CD14-positive monocyte (primary cell): ENCODE data around the gene EAF2. TPM values are rescaled to one million over a fixed set of nuclear protein-coding genes. Genes with fewer than 3 reads are reported as not detected.
A peak's percentile ranks its signal among the peaks of the same experiment; 100 is the strongest.
"Not testable (repeated sequence)": the region's sequence is repeated elsewhere in the genome, so short reads cannot be mapped to it uniquely, and the experiment has no call there.

Experiments used
- DNase-seq, 3 donors: peaks; one replicate each; pipeline ENCODE4 v3.0.0-alpha.2; 2011 to 2022
- H2AFZ ChIP-seq: 2 replicates; pipeline ENCODE4 v1.6.0; 2012; ENCODE audit warnings: mild to moderate bottlenecking, low read depth, low read length, inconsistent platforms; ENCODE audit not compliant: insufficient read depth, poor library complexity, severe bottlenecking
- H3K27ac ChIP-seq, 2 donors: 1 replicate in 1 of 2; 2 replicates in 1 of 2; pipeline ENCODE4 v1.5.1; 2012 to 2013; ENCODE audit warnings: low read length in 2 of 2, control low read depth in 1 of 2, inconsistent platforms in 1 of 2, low read depth in 1 of 2, mild to moderate bottlenecking in 1 of 2
- H3K27me3 ChIP-seq, 2 donors: one replicate each; pipeline versions ENCODE4 v1.6.0 to v1.6.1; 2011 to 2013; ENCODE audit warnings: low read length in 2 of 2; ENCODE audit not compliant: control insufficient read depth in 2 of 2, insufficient read depth in 2 of 2
- H3K36me3 ChIP-seq, 2 donors: replicated peaks in 1 of 2; 1 replicate in 1 of 2; 2 replicates in 1 of 2; pipeline versions ENCODE4 v1.5.1 to v1.6.1; 2012 to 2013; ENCODE audit warnings: low read length in 2 of 2, control low read depth in 1 of 2, inconsistent platforms in 1 of 2, mild to moderate bottlenecking in 1 of 2; ENCODE audit not compliant: insufficient read depth in 2 of 2, control insufficient read depth in 1 of 2
- H3K4me1 ChIP-seq, 2 donors: 1 replicate in 1 of 2; 2 replicates in 1 of 2; pipeline versions ENCODE4 v1.5.1 to v1.6.1; 2012 to 2013; ENCODE audit warnings: low read length in 2 of 2, control low read depth in 1 of 2, inconsistent platforms in 1 of 2, mild to moderate bottlenecking in 1 of 2, moderate library complexity in 1 of 2; ENCODE audit not compliant: insufficient read depth in 2 of 2, control insufficient read depth in 1 of 2
- H3K4me2 ChIP-seq: replicated peaks from 2 replicates; pipeline ENCODE3; 2012; ENCODE audit warnings: low read length, moderate library complexity, mild to moderate bottlenecking; ENCODE audit not compliant: poor library complexity, severe bottlenecking; ENCODE audit errors: extremely low read depth
- H3K4me3 ChIP-seq, 3 experiments: fragments of 200-600 bp in 1 of 3; sonication (generic) in 1 of 3; replicated peaks in 1 of 3; 1 replicate in 2 of 3; 2 replicates in 1 of 3; pipeline ENCODE4 v1.5.1; 2011 to 2013; ENCODE audit warnings: low read length in 3 of 3, mild to moderate bottlenecking in 3 of 3, control low read depth in 2 of 3, low read depth in 2 of 3, inconsistent platforms in 1 of 3, moderate library complexity in 1 of 3
- H3K79me2 ChIP-seq: 2 replicates; pipeline ENCODE4 v1.6.0; 2012; ENCODE audit warnings: mild to moderate bottlenecking, control low read depth, inconsistent platforms, low read length, moderate library complexity; ENCODE audit not compliant: insufficient read depth
- H3K9ac ChIP-seq: 2 replicates; pipeline ENCODE4 v1.6.0; 2017; ENCODE audit warnings: low read length, mild to moderate bottlenecking; ENCODE audit not compliant: insufficient read depth, poor library complexity, severe bottlenecking
- H3K9me3 ChIP-seq, 2 donors: replicated peaks in 1 of 2; 1 replicate in 1 of 2; 2 replicates in 1 of 2; pipeline versions ENCODE4 v1.5.1 to v1.6.1; 2012 to 2013; ENCODE audit warnings: low read length in 2 of 2, control low read depth in 1 of 2; ENCODE audit not compliant: control insufficient read depth in 1 of 2, insufficient read depth in 1 of 2
- H4K20me1 ChIP-seq: 2 replicates; pipeline ENCODE4 v1.6.0; 2012; ENCODE audit warnings: mild to moderate bottlenecking, low read length, control low read depth, moderate library complexity; ENCODE audit not compliant: insufficient read depth
- H3K27ac Mint-ChIP-seq, 7 donors: one replicate each; pipeline ENCODE4 v1.8.0; 2020; ENCODE audit warnings: mild to moderate bottlenecking in 7 of 7, mixed read lengths in 7 of 7, moderate library complexity in 6 of 7, inconsistent platforms in 2 of 7
- H3K27me3 Mint-ChIP-seq, 3 donors: one replicate each; pipeline ENCODE4 v1.8.0; 2021 to 2022; ENCODE audit warnings: low read depth in 3 of 3, mild to moderate bottlenecking in 3 of 3, mixed read lengths in 3 of 3, moderate library complexity in 3 of 3, inconsistent platforms in 1 of 3
- H3K36me3 Mint-ChIP-seq, 2 donors: one replicate each; pipeline ENCODE4 v1.8.0; 2020; ENCODE audit warnings: mixed read lengths in 2 of 2, inconsistent platforms in 1 of 2, mild to moderate bottlenecking in 1 of 2
- H3K4me1 Mint-ChIP-seq: one replicate; pipeline ENCODE4 v1.8.0; 2020; ENCODE audit warnings: mild to moderate bottlenecking, mixed read lengths
- H3K4me3 Mint-ChIP-seq, 2 donors: one replicate each; pipeline ENCODE4 v1.8.0; 2020; ENCODE audit warnings: mild to moderate bottlenecking in 2 of 2, mixed read lengths in 2 of 2, moderate library complexity in 1 of 2
- H3K9me3 Mint-ChIP-seq, 7 donors: one replicate each; pipeline ENCODE4 v1.8.0; 2020 to 2022; ENCODE audit warnings: mixed read lengths in 7 of 7, mild to moderate bottlenecking in 6 of 7, moderate library complexity in 6 of 7, inconsistent platforms in 2 of 7
- CTCF ChIP-seq: fragments of 200-600 bp; IDR thresholded peaks from one replicate; pipeline ENCODE4 v1.8.0; 2022; ENCODE audit warnings: antibody characterized with exemption, mild to moderate bottlenecking
- WGBS: methylation state at CpG from one replicate; pipeline ENCODE4 v1.1.5; 2013; ENCODE audit warnings: missing lambda C conversion rate; ENCODE audit not compliant: insufficient coverage; 5-methylcytosine and 5-hydroxymethylcytosine counted together
- intact Hi-C, 2 donors: fragments of 100-400 bp; cut with micrococcal nuclease; formaldehyde crosslinking; loops; one replicate each; pipeline versions ENCODE4 v1.15.0 to v1.15.1; 2023
- polyA plus RNA-seq, 3 donors: library from polyadenylated mRNA; depleted of rRNA in 1 of 3; unstranded in 2 of 3; stranded (reverse) in 1 of 3; fragments of 300-500 nt in 2 of 3; fragments of >200 nt in 1 of 3; fragmentation: Illumina TruSeq in 2 of 3; gene quantifications; 1 replicate in 2 of 3; 2 replicates in 1 of 3; pipeline ENCODE4 v1.2.3, GENCODE V29; 2012 to 2021

The EAF2 gene
- polyA plus RNA-seq, 3 donors: 31.5 to 91.6 (median 75.7) TPM

- DNase-seq: no peak
- H3K9me3 Mint-ChIP-seq: peaks cover 0 to 3% (median 0%) of the 10 kb centered on the region in 7 donors
- Histone ChIP-seq H3K9me3 (no peaks in the 10 kb centered on the region), H3K4me1 (no peaks in the 10 kb centered on the region), H3K27me3 (no peaks in the 10 kb centered on the region), H4K20me1 (peaks cover 6% of the 10 kb centered on the region), H3K4me2 (no peak overlapping the region), H3K9ac (no peak overlapping the region), H3K4me3 (no peak overlapping the region), H3K79me2 (peaks cover 92% of the 10 kb centered on the region), H3K27ac (peak overlapping the region in 1 of 2 donors; percentile 24), H2AFZ (no peak overlapping the region), H3K36me3 (peaks cover 40 to 70% of the 10 kb centered on the region in 2 donors)
- no peak overlapping the region for H3K4me3 Mint-ChIP-seq
- no peaks in the 10 kb centered on the region for H3K27me3 Mint-ChIP-seq
- no peak for TF ChIP-seq CTCF
- peaks cover 45 to 69% of the 10 kb centered on the region in 2 donors for H3K36me3 Mint-ChIP-seq
- peaks cover 5% of the 10 kb centered on the region for H3K4me1 Mint-ChIP-seq
- peak overlapping the region in 2 of 7 donors; percentile 4 to 52 for H3K27ac Mint-ChIP-seq
- WGBS: 72% methylated on average over 2 of the region's 5 CpGs
- intact Hi-C loops: no loop called here
These were observed 20.5 kb downstream of the EAF2 start for GRCh38 chr3:121855555-121855954.

- WGBS: no CpG with 5 or more reads among the region's 5 CpGs
- H3K27ac ChIP-seq, H3K27me3 ChIP-seq: not testable (repeated sequence)
These were observed 22.8 kb downstream of the EAF2 start for GRCh38 chr3:121857778-121858177.

GRCh38 chr3:121863247-121863646 is 28.2 kb downstream of the EAF2 start:
- H3K27ac Mint-ChIP-seq: peak overlapping the region in 3 of 7 donors; percentile 57 to 80 (median 70)
- H4K20me1 ChIP-seq, H3K9me3 ChIP-seq, H3K27me3 Mint-ChIP-seq, H3K9me3 Mint-ChIP-seq, H2AFZ ChIP-seq, intact Hi-C loops, H3K4me3 ChIP-seq, H3K9ac ChIP-seq, H3K4me1 ChIP-seq, DNase-seq, H3K4me2 ChIP-seq, H3K4me3 Mint-ChIP-seq, H3K27me3 ChIP-seq: not testable (repeated sequence)
- 96% methylated on average over 9 of the region's 9 CpGs for WGBS
- Histone ChIP-seq H3K36me3 (peaks cover 18 to 46% of the 10 kb centered on the region in 2 donors), H3K27ac (peak overlapping the region in 1 of 2 donors; percentile 6), H3K79me2 (peaks cover 83% of the 10 kb centered on the region)
- peaks cover 16% of the 10 kb centered on the region for H3K4me1 Mint-ChIP-seq
- H3K36me3 Mint-ChIP-seq: peaks cover 63 to 75% of the 10 kb centered on the region in 2 donors

More at GRCh38 chr3:121857778-121858177, 22.8 kb downstream of the EAF2 start:
- H3K4me1 Mint-ChIP-seq, H2AFZ ChIP-seq, H3K9me3 Mint-ChIP-seq, H3K27me3 Mint-ChIP-seq, H4K20me1 ChIP-seq, intact Hi-C loops, H3K9me3 ChIP-seq, H3K27ac Mint-ChIP-seq, H3K4me3 ChIP-seq, H3K4me3 Mint-ChIP-seq, H3K9ac ChIP-seq, H3K4me1 ChIP-seq, H3K4me2 ChIP-seq, DNase-seq: not testable (repeated sequence)
- H3K36me3 Mint-ChIP-seq: peaks cover 55 to 75% of the 10 kb centered on the region in 2 donors
- H3K79me2 ChIP-seq: peaks cover 86% of the 10 kb centered on the region
- H3K36me3 ChIP-seq: peaks cover 32 to 59% of the 10 kb centered on the region in 2 donors
